ENCODE measurements around the gene VCAN. TPM values are rescaled to one million over a fixed set of nuclear protein-coding genes. Genes with fewer than 3 reads are reported as not detected.

VCAN gene
- total RNA-seq, 2 experiments from 2014 or later: under 0.01 TPM; not detected in 1

- Histone ChIP-seq H2AFZ (ENCODE audit: low read length) (no peak overlapping the region), H4K20me1 (ENCODE audit: insufficient read depth, low read length) (no peaks in the 10 kb centered on the region), H3K4me1 (ENCODE audit: insufficient read depth, low read length, poor library complexity, severe bottlenecking) (no peaks in the 10 kb centered on the region), H3K27ac (ENCODE audit: low read depth, low read length, poor library complexity, severe bottlenecking) (no peak overlapping the region), H3K36me3 (ENCODE audit: insufficient read depth, low read length) (no peaks in the 10 kb centered on the region), H3K9me3 (ENCODE audit: low read length) (no peaks in the 10 kb centered on the region), H3K4me3 (ENCODE audit: low read depth, low read length, poor library complexity, severe bottlenecking) (no peak overlapping the region), H3K9me2 (ENCODE audit: insufficient read depth, low read length) (no peaks in the 10 kb centered on the region; the same call in 1 of the 2 replicates), H3K4me2 (ENCODE audit: low read length) (no peak overlapping the region), H3K79me2 (ENCODE audit: insufficient read depth, low read depth, low read length) (no peaks in the 10 kb centered on the region)
- no TSS peak for BruUV-seq (replicated peaks)
- TF ChIP-seq EZH2phosphoT487 (IDR thresholded peaks at IDR 0.05; ENCODE audit: borderline replicate concordance, low read depth, low read length): no peak
- POLR2A ChIA-PET: no interaction called here
- intact Hi-C loops (cut with micrococcal nuclease; ENCODE audit: unreplicated experiment): loop anchor here (10.0 kb wide), 2 partner anchors 128 to 918 kb away; no protein-coding TSS in a partner anchor
- CTCF ChIA-PET (ENCODE audit: unreplicated experiment): no interaction called here
- DNase-seq (ENCODE audit: low spot score): no peak
Measured at GRCh38 chr5:83562791-83563557, 91.4 kb downstream of the VCAN start.

- Histone ChIP-seq H3K4me2 (ENCODE audit: low read length) (no peak overlapping the region), H4K20me1 (ENCODE audit: insufficient read depth, low read length) (no peaks in the 10 kb centered on the region), H3K9me2 (ENCODE audit: insufficient read depth, low read length) (no peaks in the 10 kb centered on the region; the same call in 1 of the 2 replicates), H3K4me1 (ENCODE audit: insufficient read depth, low read length, poor library complexity, severe bottlenecking) (no peaks in the 10 kb centered on the region), H3K4me3 (ENCODE audit: low read depth, low read length, poor library complexity, severe bottlenecking) (no peak overlapping the region), H3K36me3 (ENCODE audit: insufficient read depth, low read length) (no peaks in the 10 kb centered on the region), H2AFZ (ENCODE audit: low read length) (no peak overlapping the region), H3K27ac (ENCODE audit: low read depth, low read length, poor library complexity, severe bottlenecking) (no peak overlapping the region), H3K79me2 (ENCODE audit: insufficient read depth, low read depth, low read length) (no peaks in the 10 kb centered on the region), H3K9me3 (ENCODE audit: low read length) (no peaks in the 10 kb centered on the region)
- intact Hi-C loops (cut with micrococcal nuclease; ENCODE audit: unreplicated experiment): loop anchor here (1.0 to 10.0 kb wide), 3 partner anchors 129 to 1211 kb away; no protein-coding TSS in a partner anchor
- no peak for DNase-seq (ENCODE audit: low spot score)
- CTCF ChIA-PET (ENCODE audit: unreplicated experiment): no interaction called here
- no TSS peak for BruUV-seq (replicated peaks)
- TF ChIP-seq EZH2phosphoT487 (IDR thresholded peaks at IDR 0.05; ENCODE audit: borderline replicate concordance, low read depth, low read length) (no peak), CTCF (conservative IDR thresholded peaks at IDR 0.05; ENCODE audit: low read length) (no peak)
- POLR2A ChIA-PET: interaction anchor here (0.6 kb wide), 1 partner anchor 1086 kb away, joined by 4 read pairs; no protein-coding TSS in a partner anchor
Measured at GRCh38 chr5:83563631-83564030, 92.1 kb downstream of the VCAN start.

- TF ChIP-seq CTCF (conservative IDR thresholded peaks at IDR 0.05; ENCODE audit: low read length) (peak; percentile 91), EZH2phosphoT487 (IDR thresholded peaks at IDR 0.05; ENCODE audit: borderline replicate concordance, low read depth, low read length) (no peak)
- peak; percentile 47 for DNase-seq (ENCODE audit: low spot score)
- Histone ChIP-seq H3K79me2 (ENCODE audit: insufficient read depth, low read depth, low read length) (no peaks in the 10 kb centered on the region), H3K9me3 (ENCODE audit: low read length) (no peaks in the 10 kb centered on the region), H2AFZ (ENCODE audit: low read length) (no peak overlapping the region), H4K20me1 (ENCODE audit: insufficient read depth, low read length) (no peaks in the 10 kb centered on the region), H3K36me3 (ENCODE audit: insufficient read depth, low read length) (no peaks in the 10 kb centered on the region), H3K4me1 (ENCODE audit: insufficient read depth, low read length, poor library complexity, severe bottlenecking) (no peaks in the 10 kb centered on the region), H3K27ac (ENCODE audit: low read depth, low read length, poor library complexity, severe bottlenecking) (no peak overlapping the region), H3K4me3 (ENCODE audit: low read depth, low read length, poor library complexity, severe bottlenecking) (no peak overlapping the region), H3K9me2 (ENCODE audit: insufficient read depth, low read length) (no peaks in the 10 kb centered on the region), H3K4me2 (ENCODE audit: low read length) (no peak overlapping the region)
- CTCF ChIA-PET (ENCODE audit: unreplicated experiment): no interaction called here
- POLR2A ChIA-PET: interaction anchor here (0.6 kb wide), 1 partner anchor 1087 kb away, joined by 4 read pairs; no protein-coding TSS in a partner anchor
- intact Hi-C loops (cut with micrococcal nuclease; ENCODE audit: unreplicated experiment): loop anchor here (1.0 to 10.0 kb wide), 3 partner anchors 129 to 1212 kb away; no protein-coding TSS in a partner anchor
- BruUV-seq (replicated peaks): no TSS peak
Measured at GRCh38 chr5:83564069-83564749, 92.7 kb downstream of the VCAN start.
